WTC11 (cell line): Measurements from ENCODE around the gene PCNA.

Experiments
- CTCF ChIP-seq: fragments of 200-600 bp; IDR thresholded peaks from 2 replicates; pipeline ENCODE4 v1.8.0; 2022; ENCODE audit warnings: antibody characterized with exemption
- NFATC4 ChIP-seq: fragments of 250-450 bp; sonication (Bioruptor Pico); IDR thresholded peaks from 2 replicates; pipeline ENCODE4 v1.9.0; 2021; ENCODE audit warnings: mild to moderate bottlenecking
- USF1 ChIP-seq: sonication (generic); formaldehyde crosslinking; IDR thresholded peaks from 2 replicates; pipeline ENCODE4 v1.8.0; 2022; ENCODE audit warnings: mild to moderate bottlenecking, missing genetic modification reagents
- TF ChIP-seq, protein P1 (sequence below): sonication (generic); formaldehyde crosslinking; conservative IDR thresholded peaks from 2 replicates; pipeline ENCODE4 v1.8.1; 2023; ENCODE audit warnings: mild to moderate bottlenecking, low read depth, missing genetic modification reagents, moderate library complexity
- TF ChIP-seq, protein P2 (sequence below): sonication (generic); formaldehyde crosslinking; IDR thresholded peaks from 2 replicates; pipeline ENCODE4 v1.8.1; 2023; ENCODE audit warnings: mild to moderate bottlenecking, moderate library complexity, missing genetic modification reagents

DNA sequence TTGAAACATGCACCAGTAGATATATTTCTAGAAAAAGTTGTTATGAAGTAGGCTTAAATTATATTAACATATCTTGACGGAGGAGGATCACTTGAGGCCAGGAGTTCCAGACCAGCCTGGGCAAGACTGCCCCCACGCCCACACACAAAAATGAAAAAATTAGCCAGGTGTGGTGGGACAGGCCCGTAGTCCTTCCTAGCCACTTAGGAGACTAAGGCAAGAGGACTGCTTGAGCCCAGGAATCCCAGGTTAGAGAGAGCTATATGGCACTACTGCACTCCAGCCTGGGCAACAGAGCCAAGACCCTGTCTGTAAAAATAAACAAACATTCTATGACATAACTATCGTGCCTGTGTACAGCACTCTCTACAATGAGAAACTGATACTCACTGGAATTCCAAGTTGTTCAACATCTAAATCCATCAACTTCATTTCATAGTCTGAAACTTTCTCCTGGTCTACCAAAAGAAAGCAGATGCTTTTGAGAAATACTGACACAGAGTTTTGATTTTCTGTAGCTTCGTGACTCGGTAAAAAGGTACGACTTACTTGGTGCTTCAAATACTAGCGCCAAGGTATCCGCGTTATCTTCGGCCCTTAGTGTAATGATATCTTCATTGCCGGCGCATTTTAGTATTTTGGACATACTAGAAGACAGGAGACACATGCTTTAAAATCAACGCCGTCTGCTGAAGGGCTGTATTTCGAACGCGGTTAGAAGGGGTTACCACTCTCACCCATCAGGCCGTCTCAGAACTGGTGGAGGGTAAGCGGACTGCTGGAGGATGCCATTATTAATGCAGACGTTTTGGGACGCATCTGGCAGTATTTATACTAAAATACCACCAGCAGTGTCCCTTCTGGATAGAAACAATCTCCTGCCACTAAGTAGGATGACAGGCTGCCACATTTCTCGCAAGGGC, 1.3 kb downstream of the PCNA start:
- no peak for TF ChIP-seq CTCF
- TF ChIP-seq NFATC4 = no peak
- TF ChIP-seq USF1 = no peak
- TF ChIP-seq, protein P1, sequence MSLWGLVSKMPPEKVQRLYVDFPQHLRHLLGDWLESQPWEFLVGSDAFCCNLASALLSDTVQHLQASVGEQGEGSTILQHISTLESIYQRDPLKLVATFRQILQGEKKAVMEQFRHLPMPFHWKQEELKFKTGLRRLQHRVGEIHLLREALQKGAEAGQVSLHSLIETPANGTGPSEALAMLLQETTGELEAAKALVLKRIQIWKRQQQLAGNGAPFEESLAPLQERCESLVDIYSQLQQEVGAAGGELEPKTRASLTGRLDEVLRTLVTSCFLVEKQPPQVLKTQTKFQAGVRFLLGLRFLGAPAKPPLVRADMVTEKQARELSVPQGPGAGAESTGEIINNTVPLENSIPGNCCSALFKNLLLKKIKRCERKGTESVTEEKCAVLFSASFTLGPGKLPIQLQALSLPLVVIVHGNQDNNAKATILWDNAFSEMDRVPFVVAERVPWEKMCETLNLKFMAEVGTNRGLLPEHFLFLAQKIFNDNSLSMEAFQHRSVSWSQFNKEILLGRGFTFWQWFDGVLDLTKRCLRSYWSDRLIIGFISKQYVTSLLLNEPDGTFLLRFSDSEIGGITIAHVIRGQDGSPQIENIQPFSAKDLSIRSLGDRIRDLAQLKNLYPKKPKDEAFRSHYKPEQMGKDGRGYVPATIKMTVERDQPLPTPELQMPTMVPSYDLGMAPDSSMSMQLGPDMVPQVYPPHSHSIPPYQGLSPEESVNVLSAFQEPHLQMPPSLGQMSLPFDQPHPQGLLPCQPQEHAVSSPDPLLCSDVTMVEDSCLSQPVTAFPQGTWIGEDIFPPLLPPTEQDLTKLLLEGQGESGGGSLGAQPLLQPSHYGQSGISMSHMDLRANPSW (CRISPR knock-in tag) = no peak
- TF ChIP-seq, protein P2, sequence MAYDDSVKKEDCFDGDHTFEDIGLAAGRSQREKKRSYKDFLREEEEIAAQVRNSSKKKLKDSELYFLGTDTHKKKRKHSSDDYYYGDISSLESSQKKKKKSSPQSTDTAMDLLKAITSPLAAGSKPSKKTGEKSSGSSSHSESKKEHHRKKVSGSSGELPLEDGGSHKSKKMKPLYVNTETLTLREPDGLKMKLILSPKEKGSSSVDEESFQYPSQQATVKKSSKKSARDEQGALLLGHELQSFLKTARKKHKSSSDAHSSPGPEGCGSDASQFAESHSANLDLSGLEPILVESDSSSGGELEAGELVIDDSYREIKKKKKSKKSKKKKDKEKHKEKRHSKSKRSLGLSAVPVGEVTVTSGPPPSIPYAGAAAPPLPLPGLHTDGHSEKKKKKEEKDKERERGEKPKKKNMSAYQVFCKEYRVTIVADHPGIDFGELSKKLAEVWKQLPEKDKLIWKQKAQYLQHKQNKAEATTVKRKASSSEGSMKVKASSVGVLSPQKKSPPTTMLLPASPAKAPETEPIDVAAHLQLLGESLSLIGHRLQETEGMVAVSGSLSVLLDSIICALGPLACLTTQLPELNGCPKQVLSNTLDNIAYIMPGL (CRISPR knock-in tag) = no peak
